Activated naive CD8-positive, alpha-beta T cell treated with anti-CD3 and anti-CD28 coated beads for 36 hours (primary cell): Measurements from ENCODE around the gene LTK. TPM values are rescaled to one million over a fixed set of nuclear protein-coding genes. Genes with fewer than 3 reads are reported as not detected.

Experiments used
- total RNA-seq, 2 experiments: library from RNA; stranded (reverse); gene quantifications; one replicate each; pipeline ENCODE4 v1.2.3, GENCODE V29; 2021

The LTK gene
- total RNA-seq, 2 experiments from 2014 or later, result 0.16 TPM; not detected in 1

Other genes starting within 250 kb of the LTK start
- 10 to 100 TPM; 21.6 to 23.0 TPM for gene OIP5, start 181.2 kb downstream of the LTK start, total RNA-seq
- gene NUSAP1, start 180.9 kb downstream of the LTK start, total RNA-seq, result 100 to 1,000 TPM; 155 to 165 TPM
- 10 to 100 TPM; 15.3 to 15.7 TPM for gene NDUFAF1, start 111.3 kb downstream of the LTK start, total RNA-seq
- gene RTF1, start 96.7 kb downstream of the LTK start, total RNA-seq, result 10 to 100 TPM; 26.8 to 30.3 TPM
- gene ITPKA, start 20.0 kb downstream of the LTK start, total RNA-seq, result 1 to 10 TPM; 1.3 to 1.6 TPM
- gene RPAP1, start 30.4 kb upstream of the LTK start, total RNA-seq, result 10 to 100 TPM; 57.3 to 61.1 TPM
- 1 to 10 TPM; 1.1 to 1.3 TPM for gene TYRO3, start 45.4 kb upstream of the LTK start, total RNA-seq
- 10 to 100 TPM; 30.5 to 32.0 TPM for gene MGA, start 146.6 kb upstream of the LTK start, total RNA-seq